CD14-positive monocyte (primary cell): ENCODE measurements around the gene UHRF1. TPM values are rescaled to one million over a fixed set of nuclear protein-coding genes. Genes with fewer than 3 reads are reported as not detected.

Experiments used
- DNase-seq, 3 donors: peaks; one replicate each; pipeline ENCODE4 v3.0.0-alpha.2; 2011 to 2022
- H2AFZ ChIP-seq: 2 replicates; pipeline ENCODE4 v1.6.0; 2012; ENCODE audit warnings: mild to moderate bottlenecking, low read depth, low read length, inconsistent platforms; ENCODE audit not compliant: insufficient read depth, poor library complexity, severe bottlenecking
- H3K27ac ChIP-seq, 2 donors: 1 replicate in 1 of 2; 2 replicates in 1 of 2; pipeline ENCODE4 v1.5.1; 2012 to 2013; ENCODE audit warnings: low read length in 2 of 2, control low read depth in 1 of 2, inconsistent platforms in 1 of 2, low read depth in 1 of 2, mild to moderate bottlenecking in 1 of 2
- H3K27me3 ChIP-seq, 2 donors: one replicate each; pipeline versions ENCODE4 v1.6.0 to v1.6.1; 2011 to 2013; ENCODE audit warnings: low read length in 2 of 2; ENCODE audit not compliant: control insufficient read depth in 2 of 2, insufficient read depth in 2 of 2
- H3K36me3 ChIP-seq, 2 donors: replicated peaks in 1 of 2; 1 replicate in 1 of 2; 2 replicates in 1 of 2; pipeline versions ENCODE4 v1.5.1 to v1.6.1; 2012 to 2013; ENCODE audit warnings: low read length in 2 of 2, control low read depth in 1 of 2, inconsistent platforms in 1 of 2, mild to moderate bottlenecking in 1 of 2; ENCODE audit not compliant: insufficient read depth in 2 of 2, control insufficient read depth in 1 of 2
- H3K4me1 ChIP-seq, 2 donors: 1 replicate in 1 of 2; 2 replicates in 1 of 2; pipeline versions ENCODE4 v1.5.1 to v1.6.1; 2012 to 2013; ENCODE audit warnings: low read length in 2 of 2, control low read depth in 1 of 2, inconsistent platforms in 1 of 2, mild to moderate bottlenecking in 1 of 2, moderate library complexity in 1 of 2; ENCODE audit not compliant: insufficient read depth in 2 of 2, control insufficient read depth in 1 of 2
- H3K4me2 ChIP-seq: replicated peaks from 2 replicates; pipeline ENCODE3; 2012; ENCODE audit warnings: low read length, moderate library complexity, mild to moderate bottlenecking; ENCODE audit not compliant: poor library complexity, severe bottlenecking; ENCODE audit errors: extremely low read depth
- H3K4me3 ChIP-seq, 3 experiments: fragments of 200-600 bp in 1 of 3; sonication (generic) in 1 of 3; replicated peaks in 1 of 3; 1 replicate in 2 of 3; 2 replicates in 1 of 3; pipeline ENCODE4 v1.5.1; 2011 to 2013; ENCODE audit warnings: low read length in 3 of 3, mild to moderate bottlenecking in 3 of 3, control low read depth in 2 of 3, low read depth in 2 of 3, inconsistent platforms in 1 of 3, moderate library complexity in 1 of 3
- H3K79me2 ChIP-seq: 2 replicates; pipeline ENCODE4 v1.6.0; 2012; ENCODE audit warnings: mild to moderate bottlenecking, control low read depth, inconsistent platforms, low read length, moderate library complexity; ENCODE audit not compliant: insufficient read depth
- H3K9ac ChIP-seq: 2 replicates; pipeline ENCODE4 v1.6.0; 2017; ENCODE audit warnings: low read length, mild to moderate bottlenecking; ENCODE audit not compliant: insufficient read depth, poor library complexity, severe bottlenecking
- H3K9me3 ChIP-seq, 2 donors: replicated peaks in 1 of 2; 1 replicate in 1 of 2; 2 replicates in 1 of 2; pipeline versions ENCODE4 v1.5.1 to v1.6.1; 2012 to 2013; ENCODE audit warnings: low read length in 2 of 2, control low read depth in 1 of 2; ENCODE audit not compliant: control insufficient read depth in 1 of 2, insufficient read depth in 1 of 2
- H4K20me1 ChIP-seq: 2 replicates; pipeline ENCODE4 v1.6.0; 2012; ENCODE audit warnings: mild to moderate bottlenecking, low read length, control low read depth, moderate library complexity; ENCODE audit not compliant: insufficient read depth
- H3K27ac Mint-ChIP-seq, 7 donors: one replicate each; pipeline ENCODE4 v1.8.0; 2020; ENCODE audit warnings: mild to moderate bottlenecking in 7 of 7, mixed read lengths in 7 of 7, moderate library complexity in 6 of 7, inconsistent platforms in 2 of 7
- H3K27me3 Mint-ChIP-seq, 3 donors: one replicate each; pipeline ENCODE4 v1.8.0; 2021 to 2022; ENCODE audit warnings: low read depth in 3 of 3, mild to moderate bottlenecking in 3 of 3, mixed read lengths in 3 of 3, moderate library complexity in 3 of 3, inconsistent platforms in 1 of 3
- H3K36me3 Mint-ChIP-seq, 2 donors: one replicate each; pipeline ENCODE4 v1.8.0; 2020; ENCODE audit warnings: mixed read lengths in 2 of 2, inconsistent platforms in 1 of 2, mild to moderate bottlenecking in 1 of 2
- H3K4me1 Mint-ChIP-seq: one replicate; pipeline ENCODE4 v1.8.0; 2020; ENCODE audit warnings: mild to moderate bottlenecking, mixed read lengths
- H3K4me3 Mint-ChIP-seq, 2 donors: one replicate each; pipeline ENCODE4 v1.8.0; 2020; ENCODE audit warnings: mild to moderate bottlenecking in 2 of 2, mixed read lengths in 2 of 2, moderate library complexity in 1 of 2
- H3K9me3 Mint-ChIP-seq, 7 donors: one replicate each; pipeline ENCODE4 v1.8.0; 2020 to 2022; ENCODE audit warnings: mixed read lengths in 7 of 7, mild to moderate bottlenecking in 6 of 7, moderate library complexity in 6 of 7, inconsistent platforms in 2 of 7
- CTCF ChIP-seq: fragments of 200-600 bp; IDR thresholded peaks from one replicate; pipeline ENCODE4 v1.8.0; 2022; ENCODE audit warnings: antibody characterized with exemption, mild to moderate bottlenecking
- WGBS: methylation state at CpG from one replicate; pipeline ENCODE4 v1.1.5; 2013; ENCODE audit warnings: missing lambda C conversion rate; ENCODE audit not compliant: insufficient coverage; 5-methylcytosine and 5-hydroxymethylcytosine counted together
- intact Hi-C, 2 donors: fragments of 100-400 bp; cut with micrococcal nuclease; formaldehyde crosslinking; loops; one replicate each; pipeline versions ENCODE4 v1.15.0 to v1.15.1; 2023
- polyA plus RNA-seq, 3 donors: library from polyadenylated mRNA; depleted of rRNA in 1 of 3; unstranded in 2 of 3; stranded (reverse) in 1 of 3; fragments of 300-500 nt in 2 of 3; fragments of >200 nt in 1 of 3; fragmentation: Illumina TruSeq in 2 of 3; gene quantifications; 1 replicate in 2 of 3; 2 replicates in 1 of 3; pipeline ENCODE4 v1.2.3, GENCODE V29; 2012 to 2021

UHRF1 gene
- polyA plus RNA-seq, 3 donors, result 0.06 to 0.77 (median 0.63) TPM

GRCh38 chr19:4968462-4969291 is 59.4 kb downstream of the UHRF1 start, which contains the start of gene KDM4B:
Gene KDM4B, plus strand, starts transcription at chr19:4969113. Its CDS starts 63,778 bp downstream, at chr19:5032891.
- H3K36me3 Mint-ChIP-seq, result peaks cover 11 to 12% of the 10 kb centered on the region in 2 donors
- H3K9me3 Mint-ChIP-seq, result peaks cover 0 to 2% (median 0%) of the 10 kb centered on the region in 7 donors
- H3K4me2 ChIP-seq, result peak within 1 kb of the TSS; percentile 97
- peak within 1 kb of the TSS; percentile 91 to 95 for H3K4me3 Mint-ChIP-seq
- peak within 1 kb of the TSS; percentile 58 for H2AFZ ChIP-seq
- no peaks in the 10 kb centered on the region for H3K9me3 ChIP-seq
- H3K27me3 ChIP-seq, result no peaks in the 10 kb centered on the region
- H3K27ac Mint-ChIP-seq, result peak within 1 kb of the TSS; percentile 88 to 95 (median 93)
- peak within 1 kb of the TSS; percentile 44 to 84 for H3K27ac ChIP-seq
- H3K4me1 ChIP-seq, result peaks cover 32 to 42% of the 10 kb centered on the region in 2 donors
- no peak for TF ChIP-seq CTCF
- no peaks in the 10 kb centered on the region for H3K36me3 ChIP-seq
- peaks cover 44% of the 10 kb centered on the region for H3K79me2 ChIP-seq
- intact Hi-C loops, result loop anchor here in 1 of 2 donors (10.0 kb wide), 1 partner anchor 164 kb away; no protein-coding TSS in a partner anchor
- H4K20me1 ChIP-seq, result peaks cover 37% of the 10 kb centered on the region
- peaks cover 0 to 4% (median 0%) of the 10 kb centered on the region in 3 donors for H3K27me3 Mint-ChIP-seq
- peaks cover 40% of the 10 kb centered on the region for H3K4me1 Mint-ChIP-seq
- peak within 1 kb of the TSS; percentile 54 for H3K9ac ChIP-seq
- H3K4me3 ChIP-seq, result peak within 1 kb of the TSS; percentile 65 to 87 (median 74)
- WGBS, result under 1% methylated on average over 94 of the region's 96 CpGs
- peak; percentile 99 for DNase-seq

GRCh38 chr19:4969292-4969771 is 60.0 kb downstream of the UHRF1 start:
- peaks cover 37% of the 10 kb centered on the region for H4K20me1 ChIP-seq
- peak overlapping the region; percentile 65 to 87 (median 74) for H3K4me3 ChIP-seq
- H2AFZ ChIP-seq, result no peak overlapping the region
- Mint-ChIP-seq H3K36me3 (peaks cover 5 to 10% of the 10 kb centered on the region in 2 donors), H3K4me1 (peaks cover 42% of the 10 kb centered on the region), H3K27ac (peak overlapping the region; percentile 86 to 95 (median 93)), H3K9me3 (peaks cover 0 to 2% (median 0%) of the 10 kb centered on the region in 7 donors), H3K4me3 (peak overlapping the region; percentile 91 to 95), H3K27me3 (peaks cover 0 to 4% (median 0%) of the 10 kb centered on the region in 3 donors)
- WGBS, result under 1% methylated on average over 35 of the region's 54 CpGs
- DNase-seq, result no peak
- intact Hi-C loops, result loop anchor here in 1 of 2 donors (10.0 kb wide), 1 partner anchor 165 kb away; no protein-coding TSS in a partner anchor
- H3K4me2 ChIP-seq, result peak overlapping the region; percentile 97
- no peaks in the 10 kb centered on the region for H3K9me3 ChIP-seq
- H3K36me3 ChIP-seq, result no peaks in the 10 kb centered on the region
- H3K79me2 ChIP-seq, result peaks cover 50% of the 10 kb centered on the region
- no peaks in the 10 kb centered on the region for H3K27me3 ChIP-seq
- H3K9ac ChIP-seq, result peak overlapping the region; percentile 54
- H3K4me1 ChIP-seq, result peaks cover 33 to 43% of the 10 kb centered on the region in 2 donors
- peak overlapping the region; percentile 37 to 71 for H3K27ac ChIP-seq
- TF ChIP-seq CTCF, result no peak
